ENCODE measurements around the gene TWF2.

Gene TWF2

GRCh38 chr3:52222319-52223221 is 16.4 kb downstream of the TWF2 start:
- no peak for DNase-seq (ENCODE audit: low spot score)

- no peak for DNase-seq (ENCODE audit: low spot score)
These were observed 17.2 kb downstream of the TWF2 start for GRCh38 chr3:52221563-52222318.

GRCh38 chr3:52221141-52221562 is 17.8 kb downstream of the TWF2 start:
- no peak for DNase-seq (ENCODE audit: low spot score)

- peak; percentile 91 for DNase-seq (ENCODE audit: low spot score)
These were observed 18.5 kb downstream of the TWF2 start for GRCh38 chr3:52220380-52221026.

- no peak for DNase-seq (ENCODE audit: low spot score)
These were observed 19.9 kb downstream of the TWF2 start for GRCh38 chr3:52218937-52219650.

- DNase-seq (ENCODE audit: low spot score) = no peak
These were observed 20.5 kb downstream of the TWF2 start for GRCh38 chr3:52218454-52218853.

- no peak for DNase-seq (ENCODE audit: low spot score)
These were observed 20.9 kb downstream of the TWF2 start for GRCh38 chr3:52218026-52218425.

GRCh38 chr3:52217409-52217805 is 21.6 kb downstream of the TWF2 start:
- no peak for DNase-seq (ENCODE audit: low spot score)

GRCh38 chr3:52216585-52217408 is 22.2 kb downstream of the TWF2 start:
- no peak for DNase-seq (ENCODE audit: low spot score)

- no peak for DNase-seq (ENCODE audit: low spot score)
These were observed 23.6 kb downstream of the TWF2 start for GRCh38 chr3:52215351-52215750.

GRCh38 chr3:52213901-52214300 is 25.1 kb downstream of the TWF2 start:
- DNase-seq (ENCODE audit: low spot score) = no peak

- no peak for DNase-seq (ENCODE audit: low spot score)
These were observed 26.0 kb downstream of the TWF2 start for GRCh38 chr3:52213005-52213404.

GRCh38 chr3:52211268-52211891 is 27.6 kb downstream of the TWF2 start:
- DNase-seq (ENCODE audit: low spot score) = no peak

GRCh38 chr3:52210550-52211046 is 28.4 kb downstream of the TWF2 start:
- DNase-seq (ENCODE audit: low spot score) = no peak

- no peak for DNase-seq (ENCODE audit: low spot score)
These were observed 28.9 kb downstream of the TWF2 start for GRCh38 chr3:52210037-52210436.

GRCh38 chr3:52208556-52208955 is 30.4 kb downstream of the TWF2 start:
- no peak for DNase-seq (ENCODE audit: low spot score)

- DNase-seq (ENCODE audit: low spot score) = no peak
These were observed 33.1 kb downstream of the TWF2 start for GRCh38 chr3:52205727-52206372.

GRCh38 chr3:52204337-52205073 is 34.5 kb downstream of the TWF2 start:
- DNase-seq (ENCODE audit: low spot score) = no peak

- DNase-seq (ENCODE audit: low spot score) = no peak
These were observed 35.3 kb downstream of the TWF2 start for GRCh38 chr3:52203701-52204100.

All from D341Med (cell line).